Chondrocyte (in vitro differentiated cells): ENCODE measurements around the gene FRMD6. TPM values are rescaled to one million over a fixed set of nuclear protein-coding genes. Genes with fewer than 3 reads are reported as not detected.
"Not testable (repeated sequence)": the region's sequence is repeated elsewhere in the genome, so short reads cannot be mapped to it uniquely, and the experiment has no call there.

ENCODE experiments used
- DNase-seq: peaks from one replicate; pipeline ENCODE4 v3.0.0; 2021; ENCODE audit warnings: mixed read lengths, low spot score
- H3K27ac Mint-ChIP-seq: one replicate; pipeline ENCODE4 v1.8.0; 2021; ENCODE audit warnings: mild to moderate bottlenecking, moderate library complexity, mixed read lengths; ENCODE audit not compliant: unreplicated experiment
- H3K27me3 Mint-ChIP-seq: 2 replicates; pipeline ENCODE4 v1.8.0; 2021; ENCODE audit warnings: low read depth, mixed read lengths
- H3K36me3 Mint-ChIP-seq: 2 replicates; pipeline ENCODE4 v1.8.0; 2021; ENCODE audit warnings: low read depth, mixed read lengths
- H3K4me1 Mint-ChIP-seq: 2 replicates; pipeline ENCODE4 v1.8.0; 2021; ENCODE audit warnings: low read depth, mild to moderate bottlenecking, mixed read lengths
- H3K4me3 Mint-ChIP-seq: one replicate; pipeline ENCODE4 v1.8.0; 2021; ENCODE audit warnings: mild to moderate bottlenecking, moderate library complexity, mixed read lengths; ENCODE audit not compliant: unreplicated experiment
- H3K9me3 Mint-ChIP-seq: 2 replicates; pipeline ENCODE4 v1.8.0; 2021; ENCODE audit warnings: low read depth, mixed read lengths
- CTCF ChIP-seq: fragments of 200-600 bp; sonication (generic); IDR thresholded peaks from 2 replicates; pipeline ENCODE4 v1.5.0; 2021; ENCODE audit warnings: antibody characterized with exemption, mild to moderate bottlenecking, moderate library complexity
- total RNA-seq: library from RNA; stranded (reverse); gene quantifications from 3 replicates; pipeline ENCODE4 v1.2.1, GENCODE V29; 2021

Gene FRMD6
- total RNA-seq, 1 donor from 2014 or later: 135 TPM

- H3K27me3 Mint-ChIP-seq: no peaks in the 10 kb centered on the region
- H3K36me3 Mint-ChIP-seq: no peaks in the 10 kb centered on the region
- DNase-seq: no peak
- H3K4me1 Mint-ChIP-seq: peaks cover 16% of the 10 kb centered on the region
- H3K9me3 Mint-ChIP-seq: peaks cover 3% of the 10 kb centered on the region
- no peak overlapping the region for H3K4me3 Mint-ChIP-seq
- TF ChIP-seq CTCF: no peak
- H3K27ac Mint-ChIP-seq: no peak overlapping the region
These were observed 24.9 kb upstream of the FRMD6 start for GRCh38 chr14:51626788-51627187.

- peaks cover 15% of the 10 kb centered on the region for H3K4me1 Mint-ChIP-seq
- no peaks in the 10 kb centered on the region for H3K27me3 Mint-ChIP-seq
- no peaks in the 10 kb centered on the region for H3K36me3 Mint-ChIP-seq
- no peak overlapping the region for H3K4me3 Mint-ChIP-seq
- no peak overlapping the region for H3K27ac Mint-ChIP-seq
- peaks cover 3% of the 10 kb centered on the region for H3K9me3 Mint-ChIP-seq
- no peak for TF ChIP-seq CTCF
- no peak for DNase-seq
These were observed 24.4 kb upstream of the FRMD6 start for GRCh38 chr14:51627313-51627712.

- Mint-ChIP-seq H3K36me3 (no peaks in the 10 kb centered on the region), H3K4me3 (no peak overlapping the region), H3K4me1 (peaks cover 11% of the 10 kb centered on the region), H3K27ac (no peak overlapping the region), H3K27me3 (no peaks in the 10 kb centered on the region), H3K9me3 (peaks cover 3% of the 10 kb centered on the region)
- TF ChIP-seq CTCF: no peak
- DNase-seq: no peak
These were observed 23.5 kb upstream of the FRMD6 start for GRCh38 chr14:51628238-51628637.

- no peak for TF ChIP-seq CTCF
- Mint-ChIP-seq H3K36me3 (no peaks in the 10 kb centered on the region), H3K9me3 (no peaks in the 10 kb centered on the region), H3K4me1 (peaks cover 8% of the 10 kb centered on the region), H3K27ac (no peak overlapping the region), H3K4me3 (no peak overlapping the region), H3K27me3 (no peaks in the 10 kb centered on the region)
- no peak for DNase-seq
These were observed 20.7 kb upstream of the FRMD6 start for GRCh38 chr14:51630987-51631386.

GRCh38 chr14:51633298-51633697, 18.4 kb upstream of the FRMD6 start:
- not testable (repeated sequence) for H3K27me3 Mint-ChIP-seq, H3K36me3 Mint-ChIP-seq, DNase-seq, H3K4me3 Mint-ChIP-seq, H3K9me3 Mint-ChIP-seq, H3K27ac Mint-ChIP-seq
- H3K4me1 Mint-ChIP-seq: peaks cover 14% of the 10 kb centered on the region

GRCh38 chr14:51636109-51636508, 15.6 kb upstream of the FRMD6 start:
- Mint-ChIP-seq H3K36me3 (no peaks in the 10 kb centered on the region), H3K4me1 (peaks cover 22% of the 10 kb centered on the region), H3K27ac (no peak overlapping the region), H3K27me3 (no peaks in the 10 kb centered on the region), H3K9me3 (no peaks in the 10 kb centered on the region), H3K4me3 (no peak overlapping the region)
- no peak for TF ChIP-seq CTCF
- DNase-seq: no peak
